Hepatocyte (in vitro differentiated cells): ENCODE results near the gene DGKA.

Source experiments
- CTCF ChIP-seq: fragments of 200-600 bp; sonication (generic); IDR thresholded peaks from 2 replicates; pipeline ENCODE4 v1.5.1; 2016; ENCODE audit warnings: antibody characterized with exemption, mild to moderate bottlenecking; ENCODE audit not compliant: poor library complexity
- EZH2 ChIP-seq: fragments of 200-600 bp; sonication (generic); IDR thresholded peaks from 2 replicates; pipeline ENCODE4 v1.6.1; 2016; ENCODE audit warnings: antibody characterized with exemption, mild to moderate bottlenecking, borderline replicate concordance
- EZH2phosphoT487 ChIP-seq: fragments of 200-600 bp; sonication (generic); IDR thresholded peaks from one replicate; pipeline ENCODE4 v1.6.1; 2018; ENCODE audit warnings: antibody characterized with exemption, mild to moderate bottlenecking, low read depth, moderate library complexity; ENCODE audit not compliant: unreplicated experiment, severe bottlenecking

GRCh38 chr12:55937981-55938380 is 7.0 kb downstream of the DGKA start:
- no peak for TF ChIP-seq CTCF
- TF ChIP-seq EZH2: no peak
- no peak for TF ChIP-seq EZH2phosphoT487
